Lower lobe of right lung (tissue), 2 donors: Measurements from ENCODE around the gene CDK15. TPM values are rescaled to one million over a fixed set of nuclear protein-coding genes. Genes with fewer than 3 reads are reported as not detected.
"Not testable (repeated sequence)": the region's sequence is repeated elsewhere in the genome, so short reads cannot be mapped to it uniquely, and the experiment has no call there.

Experiments used
- ATAC-seq, 2 donors: fragments of 200-7000 bp; cut with Tn5 transposase; one replicate each; pipeline ENCODE4 v1.9.1; 2020 to 2022; ENCODE audit warnings: mild to moderate bottlenecking in 2 of 2, moderate library complexity in 2 of 2
- DNase-seq: peaks from one replicate; pipeline ENCODE4 v3.0.0-alpha.2; 2020
- H3K27ac ChIP-seq: fragments of 200-600 bp; one replicate; pipeline ENCODE4 v1.8.0; 2022
- H3K27me3 ChIP-seq: fragments of 200-600 bp; one replicate; pipeline ENCODE4 v1.8.0; 2022; ENCODE audit warnings: low read depth
- H3K36me3 ChIP-seq: fragments of 200-600 bp; one replicate; pipeline ENCODE4 v1.8.0; 2022; ENCODE audit warnings: mild to moderate bottlenecking
- H3K4me1 ChIP-seq: fragments of 200-600 bp; one replicate; pipeline ENCODE4 v1.8.0; 2022
- H3K4me3 ChIP-seq: fragments of 200-600 bp; one replicate; pipeline ENCODE4 v1.8.0; 2022; ENCODE audit warnings: mild to moderate bottlenecking
- H3K9me3 ChIP-seq: fragments of 200-600 bp; one replicate; pipeline ENCODE4 v1.8.0; 2022
- CTCF ChIP-seq: fragments of 200-600 bp; IDR thresholded peaks from one replicate; pipeline ENCODE4 v1.8.0; 2022; ENCODE audit warnings: antibody characterized with exemption, mild to moderate bottlenecking
- intact Hi-C: fragments of 100-400 bp; cut with DNase I; formaldehyde crosslinking; loops from one replicate; pipeline ENCODE4 v1.11.0; 2022
- total RNA-seq: library from RNA; stranded (reverse); fragmentation: NEBNext Ultra II Directional; extraction: Animal tissue kit (Norgen Biotek cat#: 25700); gene quantifications from one replicate; pipeline ENCODE4 v1.2.1, GENCODE V29; 2021
- donor health status: DM: no; HTN: yes; CAD: no; lungs with severe emphysema.

Gene CDK15
- total RNA-seq, 1 donor from 2014 or later = 4.5 TPM

GRCh38 chr2:201809633-201810032, 3.3 kb downstream of the CDK15 start:
- DNase-seq = no peak
- no peak for TF ChIP-seq CTCF
- intact Hi-C loops = no loop called here
- H3K4me1 ChIP-seq = peaks cover 6% of the 10 kb centered on the region
- H3K27ac ChIP-seq = no peak overlapping the region
- H3K27me3 ChIP-seq = no peaks in the 10 kb centered on the region
- no peak for ATAC-seq
- H3K4me3 ChIP-seq = no peak overlapping the region
- H3K36me3 ChIP-seq = no peaks in the 10 kb centered on the region
- no peaks in the 10 kb centered on the region for H3K9me3 ChIP-seq

GRCh38 chr2:201810604-201811003, 4.3 kb downstream of the CDK15 start:
- ATAC-seq, H3K36me3 ChIP-seq, intact Hi-C loops, H3K27me3 ChIP-seq, H3K27ac ChIP-seq, DNase-seq, H3K4me1 ChIP-seq, H3K9me3 ChIP-seq, H3K4me3 ChIP-seq: not testable (repeated sequence)

- no peak for TF ChIP-seq CTCF
- ATAC-seq (no peak), DNase-seq (no peak)
- Histone ChIP-seq H3K27me3 (no peaks in the 10 kb centered on the region), H3K4me3 (no peak overlapping the region), H3K36me3 (no peaks in the 10 kb centered on the region), H3K9me3 (no peaks in the 10 kb centered on the region), H3K4me1 (no peaks in the 10 kb centered on the region), H3K27ac (no peak overlapping the region)
- intact Hi-C loops = no loop called here
These were observed 7.8 kb downstream of the CDK15 start for GRCh38 chr2:201813996-201814760.

- DNase-seq (no peak), ATAC-seq (no peak)
- H3K27me3 ChIP-seq = no peaks in the 10 kb centered on the region
- intact Hi-C loops = no loop called here
- H3K4me3 ChIP-seq = no peak overlapping the region
- H3K9me3 ChIP-seq = no peaks in the 10 kb centered on the region
- H3K36me3 ChIP-seq = no peaks in the 10 kb centered on the region
- H3K27ac ChIP-seq = no peak overlapping the region
- no peak for TF ChIP-seq CTCF
- H3K4me1 ChIP-seq = no peaks in the 10 kb centered on the region
These were observed 10.6 kb downstream of the CDK15 start for GRCh38 chr2:201816657-201817575.

GRCh38 chr2:201820383-201821007, 14.2 kb downstream of the CDK15 start:
- ATAC-seq = no peak
- no peaks in the 10 kb centered on the region for H3K36me3 ChIP-seq
- H3K9me3 ChIP-seq = no peaks in the 10 kb centered on the region
- intact Hi-C loops = no loop called here
- DNase-seq = no peak
- no peak for TF ChIP-seq CTCF
- H3K27ac ChIP-seq = no peak overlapping the region
- H3K4me3 ChIP-seq = no peak overlapping the region
- H3K27me3 ChIP-seq = no peaks in the 10 kb centered on the region
- H3K4me1 ChIP-seq = no peaks in the 10 kb centered on the region
